Posterior vena cava (tissue), 2 donors: ENCODE data around the gene MERTK. TPM values are rescaled to one million over a fixed set of nuclear protein-coding genes. Genes with fewer than 3 reads are reported as not detected.
"Not testable (repeated sequence)": the region's sequence is repeated elsewhere in the genome, so short reads cannot be mapped to it uniquely, and the experiment has no call there.

Experiments used
- DNase-seq: peaks from one replicate; pipeline ENCODE4 v3.0.0-alpha.2; 2020; ENCODE audit warnings: low spot score
- intact Hi-C, 2 donors: fragments of 100-400 bp; cut with DNase I; formaldehyde crosslinking; loops; one replicate each; pipeline versions ENCODE4 v1.14.1 to v1.14.2; 2022 to 2023
- total RNA-seq, 2 donors: library from RNA; stranded (reverse); fragmentation: NEBNext Ultra II Directional; extraction: Animal tissue kit (Norgen Biotek cat#: 25700); gene quantifications; one replicate each; pipeline ENCODE4 v1.2.1, GENCODE V29; 2021
- donor health status: DM: yes; HTN: yes; CAD: no.
- donor health status: DM: yes; HTN: yes; CAD: no.

The MERTK gene
- total RNA-seq, 2 donors from 2014 or later = 34.2 to 37.5 TPM

DNA sequence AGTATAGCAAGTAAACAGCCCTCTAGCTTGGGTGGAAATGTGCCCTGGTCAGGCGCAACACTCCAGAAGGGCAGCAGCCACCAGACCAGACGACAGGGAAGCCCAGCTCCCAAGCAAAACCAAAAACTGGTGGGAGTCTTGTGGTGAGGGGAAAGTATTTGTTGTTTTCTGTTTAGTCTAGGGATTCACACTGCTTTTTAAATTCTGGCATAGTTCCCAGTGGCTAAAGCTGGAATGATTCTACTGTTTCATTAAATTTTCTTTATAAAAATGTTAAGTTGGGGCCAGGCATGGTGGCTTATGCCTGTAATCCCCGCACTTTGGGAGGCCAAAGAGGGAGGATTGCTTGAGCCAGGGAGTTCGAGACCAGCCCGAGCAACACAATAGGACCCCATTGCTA lies 38.5 kb downstream of the MERTK start:
- intact Hi-C loops = no loop called here
- DNase-seq = peak; percentile 71

DNA sequence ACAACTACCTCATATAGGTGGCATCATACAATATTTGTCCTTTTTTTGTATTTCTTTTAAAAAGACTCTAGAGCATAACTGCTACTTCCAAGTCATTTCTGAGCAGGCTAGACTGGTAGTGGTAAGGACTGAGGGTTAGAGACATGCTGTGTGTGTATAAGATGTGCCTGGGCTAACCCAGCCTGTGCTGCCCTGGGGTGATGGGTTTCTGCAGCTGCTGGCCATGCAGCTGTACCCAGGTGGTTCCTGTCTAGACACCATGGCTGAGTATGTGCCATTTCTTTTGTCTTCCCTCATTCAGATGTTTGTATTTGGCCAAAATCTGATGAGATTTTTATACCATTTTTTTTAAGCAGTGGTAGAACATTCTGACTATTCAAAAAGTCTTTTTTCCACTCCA lies 40.0 kb downstream of the MERTK start:
- intact Hi-C loops = no loop called here
- no peak for DNase-seq

DNA sequence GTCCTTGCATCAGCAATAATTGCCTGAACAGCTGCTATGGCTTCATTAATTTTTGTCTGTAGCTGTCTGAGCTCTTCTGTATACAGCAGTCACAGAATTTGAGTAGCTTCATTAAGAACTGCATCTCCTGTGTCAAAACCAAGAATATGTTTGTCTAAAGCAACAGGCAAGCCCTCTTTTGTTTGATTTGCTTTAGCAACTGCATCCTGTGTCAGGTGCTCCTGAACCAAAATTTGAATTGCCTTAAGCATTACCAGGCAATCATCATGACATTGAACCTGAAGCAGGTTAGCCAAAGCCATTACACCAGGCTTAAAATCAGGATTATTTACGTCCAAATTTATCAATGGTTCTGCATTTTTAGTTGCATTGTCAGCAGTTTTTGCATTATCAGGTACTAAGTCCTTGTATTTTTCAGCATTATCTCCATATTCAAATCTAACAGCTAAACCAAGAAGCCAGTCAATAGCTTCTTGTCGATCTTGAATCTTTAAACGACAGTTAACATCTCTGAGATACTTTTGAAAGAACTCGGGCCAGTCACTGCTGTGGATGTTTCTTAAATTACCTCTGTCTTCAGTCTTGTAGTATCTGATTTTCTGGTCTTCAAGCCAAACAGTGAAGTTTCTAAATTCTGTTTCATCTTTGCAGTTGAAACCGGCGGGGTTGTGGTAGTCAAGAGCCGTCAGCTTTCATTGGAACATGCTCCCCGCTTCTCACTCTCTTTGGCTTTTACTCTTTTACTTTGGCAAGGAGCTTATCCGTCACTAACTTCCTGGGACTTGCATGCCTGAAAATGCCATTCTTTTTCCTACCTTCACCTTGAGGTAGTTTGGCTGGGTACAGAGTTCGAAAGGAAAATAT lies 42.2 kb downstream of the MERTK start:
- intact Hi-C loops = no loop called here
- no peak for DNase-seq

DNA sequence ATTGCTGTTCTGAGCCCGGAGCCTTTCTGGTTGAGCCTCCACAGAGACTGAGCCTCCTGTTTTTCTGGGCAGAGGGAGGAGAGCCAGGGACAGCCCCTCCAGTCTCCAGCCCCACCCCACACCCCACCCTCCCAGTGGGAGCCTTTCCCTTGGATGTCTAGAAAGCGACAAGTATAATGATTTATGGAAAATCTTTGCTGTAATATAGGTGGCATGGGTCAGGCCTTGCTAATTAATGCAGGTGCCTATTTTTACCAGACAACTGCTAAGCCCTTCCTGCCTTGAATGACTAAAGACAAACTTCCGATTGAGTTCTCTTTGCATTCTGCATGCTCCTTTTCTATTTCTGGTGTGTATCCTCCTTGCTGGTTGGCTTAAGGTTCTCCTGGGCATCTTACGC lies 43.1 kb downstream of the MERTK start:
- no peak for DNase-seq
- intact Hi-C loops = no loop called here

DNA sequence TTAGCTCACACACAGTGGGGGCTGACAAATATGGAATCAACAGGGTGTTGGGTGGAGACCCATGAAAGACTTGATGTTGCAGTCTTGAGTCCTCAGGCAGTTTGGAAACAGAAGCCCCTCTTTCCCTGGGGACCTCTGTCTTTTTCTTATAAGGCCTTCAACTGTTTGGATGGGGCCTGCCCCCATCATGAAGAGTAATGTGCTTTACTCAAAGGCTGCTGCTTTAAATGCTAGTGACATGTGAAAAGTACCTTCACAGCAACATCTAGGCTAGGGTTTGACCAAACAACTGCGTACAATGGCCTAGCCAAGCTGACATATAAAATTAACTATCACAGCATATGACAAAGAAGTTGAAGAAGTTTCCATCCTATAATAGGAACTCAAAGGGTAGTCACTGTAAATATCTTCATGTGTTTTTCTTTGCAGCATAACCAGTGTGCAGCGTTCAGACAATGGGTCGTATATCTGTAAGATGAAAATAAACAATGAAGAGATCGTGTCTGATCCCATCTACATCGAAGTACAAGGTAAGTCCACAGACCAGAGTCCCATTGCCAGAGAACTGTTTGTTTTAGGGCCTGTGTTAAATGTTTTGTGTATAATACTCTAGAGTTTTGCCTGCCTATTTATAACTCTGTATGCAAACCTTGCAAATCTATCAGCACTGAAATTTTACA lies 46.3 kb downstream of the MERTK start:
- intact Hi-C loops = no loop called here

DNA sequence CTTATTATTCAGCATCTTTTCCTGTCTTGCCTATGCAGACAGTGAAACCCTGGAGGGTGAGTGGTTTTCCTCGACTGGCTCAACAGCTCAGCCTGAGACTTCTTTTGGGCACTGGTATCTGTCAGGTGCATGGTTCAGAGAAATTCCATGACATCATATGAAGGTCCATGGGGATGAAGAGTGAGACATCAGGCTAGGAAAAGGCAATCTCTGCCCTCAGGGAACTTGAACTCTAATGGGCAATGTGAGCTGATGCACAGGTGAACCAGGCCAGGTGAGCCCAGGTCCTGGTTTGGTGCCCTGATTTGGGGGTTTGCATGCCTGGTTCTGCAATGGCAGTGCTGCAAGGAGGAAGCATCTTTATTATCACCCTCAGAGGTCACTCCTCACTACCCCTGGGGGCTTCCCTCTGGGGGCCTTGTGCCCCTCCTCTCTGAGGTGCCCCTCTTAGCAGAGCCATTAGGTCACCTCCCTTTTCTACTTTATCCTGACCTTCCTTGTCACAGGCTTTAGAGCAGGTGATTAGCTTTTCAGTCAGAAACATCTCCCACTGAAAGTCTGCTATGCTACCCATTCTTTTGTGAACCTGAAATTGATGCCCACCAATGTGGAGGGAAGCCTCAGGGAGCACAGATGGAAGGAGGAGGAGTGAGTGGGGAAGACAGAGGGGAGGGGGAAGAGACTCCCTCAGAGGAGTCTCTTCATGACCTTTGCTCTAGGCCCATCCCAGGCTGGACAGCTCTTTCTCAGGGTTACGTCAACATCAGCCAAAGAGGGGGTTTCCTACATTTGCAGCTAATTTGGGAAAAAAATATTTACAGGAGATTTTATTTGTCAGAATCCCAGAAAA lies 47.3 kb downstream of the MERTK start:
- DNase-seq = no peak
- intact Hi-C loops = no loop called here

More for the DNA sequence above, 46.3 kb downstream of the MERTK start:
- no peak for DNase-seq

DNA sequence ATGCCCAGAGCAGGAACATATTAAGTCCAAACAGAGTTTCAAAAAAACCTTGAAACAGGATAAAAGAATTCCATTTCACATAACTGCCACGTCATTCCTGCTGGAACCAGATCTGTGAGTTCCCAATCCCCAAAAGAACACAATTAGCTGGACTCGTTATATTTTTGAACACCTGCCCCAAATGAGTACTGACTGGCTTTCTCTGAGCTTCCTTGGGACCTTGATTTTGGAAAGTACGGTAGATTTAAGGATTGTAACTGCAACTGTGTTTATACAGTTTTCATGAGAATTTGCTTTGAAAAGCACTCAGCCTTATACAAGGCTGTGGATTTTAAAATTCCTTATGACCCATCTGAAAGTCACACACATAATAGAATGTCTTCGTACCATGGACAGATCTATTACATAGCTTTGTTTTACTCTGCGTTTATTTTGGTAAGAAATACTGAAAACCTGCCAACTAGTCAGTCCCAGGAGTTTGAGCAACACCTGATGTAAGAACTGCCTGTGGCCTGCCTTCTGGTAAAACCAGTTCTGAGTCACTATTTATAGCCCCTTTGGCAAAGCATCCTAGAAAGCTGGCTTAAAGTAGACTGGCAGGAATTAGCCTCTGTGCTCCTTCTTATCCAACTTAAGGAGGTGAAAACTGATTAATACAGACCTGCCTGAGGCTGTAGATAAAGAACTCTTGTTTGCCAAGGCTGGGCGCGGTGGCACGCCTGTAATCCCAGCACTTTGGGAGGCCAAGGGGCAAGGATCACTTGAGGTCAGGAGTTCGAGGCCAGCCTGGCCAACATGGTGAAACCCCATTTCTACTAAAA lies 48.1 kb downstream of the MERTK start:
- intact Hi-C loops = no loop called here
- DNase-seq = no peak

DNA sequence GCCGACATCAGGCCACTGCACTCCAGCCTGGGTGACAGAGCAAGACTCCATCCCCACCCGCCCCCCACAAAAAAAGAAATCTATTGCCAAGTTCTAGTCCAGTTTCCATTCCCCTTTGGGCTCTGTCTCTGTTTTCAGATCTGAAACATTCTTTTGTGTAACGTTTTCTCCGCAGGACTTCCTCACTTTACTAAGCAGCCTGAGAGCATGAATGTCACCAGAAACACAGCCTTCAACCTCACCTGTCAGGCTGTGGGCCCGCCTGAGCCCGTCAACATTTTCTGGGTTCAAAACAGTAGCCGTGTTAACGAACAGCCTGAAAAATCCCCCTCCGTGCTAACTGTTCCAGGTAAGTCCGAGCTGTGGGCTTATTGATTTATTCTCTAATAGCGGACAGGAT lies 48.8 kb downstream of the MERTK start:
- intact Hi-C loops = no loop called here
- DNase-seq = no peak

DNA sequence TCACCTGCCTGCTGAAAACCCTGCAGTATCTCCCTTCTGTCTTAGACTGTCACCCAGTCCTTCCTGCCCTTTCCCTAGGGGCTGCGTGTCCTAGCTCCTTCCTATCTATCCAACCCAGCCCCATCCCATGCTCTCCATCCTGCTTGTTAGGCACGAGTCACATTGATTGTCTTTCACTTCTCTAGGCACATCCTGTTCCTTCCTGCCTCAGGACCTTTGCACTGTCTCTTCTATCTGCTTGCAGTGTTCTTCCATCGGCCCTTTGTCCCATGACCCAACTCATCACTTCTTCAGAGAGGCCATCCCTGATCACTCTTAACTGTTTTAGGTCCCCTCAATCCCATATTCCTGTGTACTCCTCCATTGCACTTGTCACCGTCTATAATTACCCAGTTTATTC lies 50.4 kb downstream of the MERTK start:
- intact Hi-C loops = no loop called here
- DNase-seq = no peak

DNA sequence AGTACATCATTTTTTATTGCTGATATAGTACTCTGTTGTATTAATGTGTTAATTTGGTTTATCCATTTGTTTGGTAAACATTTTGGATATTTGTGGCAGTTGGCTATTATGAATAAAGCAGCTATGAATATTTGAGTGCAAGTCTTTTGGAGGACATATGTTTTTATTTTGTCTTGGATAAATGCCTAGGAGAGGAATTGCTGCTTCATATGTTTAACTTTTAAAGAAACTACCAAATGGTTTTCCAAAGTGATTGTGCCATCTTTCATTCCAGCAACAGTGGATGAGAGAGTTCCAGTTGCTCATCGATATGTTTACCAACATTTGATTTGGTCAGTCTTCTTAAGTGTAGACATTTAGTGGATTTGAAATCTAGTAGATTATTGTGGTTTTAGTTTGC lies 51.8 kb downstream of the MERTK start:
- DNase-seq = no peak
- intact Hi-C loops = no loop called here

DNA sequence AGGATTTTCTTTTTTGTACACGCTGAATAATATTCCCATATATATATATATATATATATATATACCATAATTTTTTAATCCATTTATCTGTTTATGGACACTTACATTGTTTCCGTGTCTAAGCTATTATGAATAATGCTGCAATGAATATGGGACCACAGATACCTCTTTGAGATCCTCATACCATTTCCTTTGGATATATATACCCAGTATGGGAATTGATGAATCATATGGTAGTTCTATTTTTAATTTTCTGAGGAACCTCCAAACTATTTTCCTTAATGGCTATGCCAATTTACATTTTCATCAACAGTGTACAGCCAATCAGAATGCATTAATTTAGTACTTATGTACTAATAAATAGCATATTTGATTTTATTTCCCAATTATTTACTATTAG lies 53.1 kb downstream of the MERTK start:
- intact Hi-C loops = no loop called here
- DNase-seq = no peak

DNA sequence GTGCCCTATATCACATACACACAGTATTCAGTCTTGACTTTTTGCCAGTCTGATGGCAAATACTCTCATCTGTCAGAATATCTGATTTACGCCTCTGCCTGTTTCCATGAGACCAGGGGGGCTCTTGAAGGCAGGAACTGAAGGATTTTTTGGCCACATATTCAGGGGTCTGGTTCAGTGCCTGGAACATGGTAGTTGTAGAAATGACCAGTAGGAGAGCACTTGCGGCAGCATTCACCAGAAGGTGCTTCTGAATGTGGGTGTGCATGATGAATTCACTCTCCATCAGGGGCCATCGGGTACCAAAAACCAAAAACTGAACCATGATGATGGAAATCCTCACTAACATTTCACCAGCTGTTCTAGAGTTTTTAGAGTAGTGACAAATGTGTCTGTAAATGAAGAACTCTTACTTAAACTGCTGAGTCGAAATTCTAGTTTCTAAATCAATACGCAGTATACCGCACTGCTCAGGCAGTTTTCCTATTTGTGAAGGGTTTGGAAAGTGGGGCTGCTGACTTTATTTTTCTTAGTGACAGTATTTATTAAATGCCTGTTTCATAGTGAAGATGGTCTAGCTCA lies 54.6 kb downstream of the MERTK start:
- intact Hi-C loops = no loop called here
- no peak for DNase-seq

DNA sequence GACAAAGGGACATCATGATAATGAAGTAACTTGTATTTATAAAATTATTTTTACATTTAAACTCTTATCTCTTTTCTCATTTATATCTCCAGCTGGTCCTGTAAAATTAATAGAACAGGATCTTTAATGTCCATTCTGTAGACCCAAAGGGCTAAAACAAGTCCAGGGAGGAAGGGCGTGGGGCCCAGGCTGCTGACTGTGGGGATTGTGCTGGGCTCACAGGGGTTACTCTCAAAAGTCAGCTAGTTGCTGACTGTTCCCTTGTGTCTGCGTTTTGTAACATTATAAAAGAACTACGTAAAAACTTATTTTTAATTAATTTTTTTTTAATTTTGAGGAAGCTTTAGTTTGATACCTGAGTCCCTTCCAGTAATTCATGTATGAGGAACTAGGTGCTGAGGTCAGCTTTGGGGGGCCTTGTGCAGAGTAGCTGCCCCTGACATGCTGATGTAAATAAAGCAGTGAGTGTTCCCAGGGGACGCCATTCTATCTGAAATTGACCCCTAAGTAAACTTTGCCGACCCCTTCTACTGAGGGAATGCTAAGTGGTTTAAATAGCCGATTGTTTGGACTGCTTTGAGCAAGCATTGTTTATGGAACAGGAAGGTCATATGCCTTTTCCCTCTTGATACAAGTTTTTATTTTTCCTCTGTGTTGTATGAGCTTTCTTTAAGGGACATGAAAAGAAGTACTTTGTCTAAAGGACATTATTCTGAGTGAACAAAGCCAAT lies 56.4 kb downstream of the MERTK start:
- intact Hi-C loops = no loop called here
- DNase-seq = no peak

DNA sequence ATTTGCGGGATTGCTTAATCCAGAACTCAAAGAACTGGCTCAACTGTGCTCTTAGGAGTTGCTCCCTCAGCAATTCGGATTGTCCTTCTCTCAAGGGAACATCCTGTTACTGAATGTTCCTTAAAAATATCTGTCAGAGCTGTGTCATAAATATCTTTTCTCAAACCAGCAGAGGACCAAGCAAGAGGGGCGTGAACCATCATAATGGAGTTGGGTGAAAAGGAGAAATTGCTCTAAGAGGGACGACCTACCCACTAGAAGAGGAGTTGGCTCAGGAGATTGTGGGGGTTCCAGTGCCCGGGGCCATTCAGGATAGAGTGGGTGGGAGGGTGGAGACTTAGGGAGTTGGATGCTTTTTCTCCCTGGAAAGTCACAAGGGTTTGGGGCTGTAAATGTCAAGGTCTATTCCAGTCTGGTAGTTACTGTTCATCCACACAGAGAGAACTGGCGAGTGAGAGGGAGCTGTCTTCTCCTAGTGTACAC lies 59.5 kb downstream of the MERTK start:
- intact Hi-C loops = no loop called here
- DNase-seq = no peak

DNA sequence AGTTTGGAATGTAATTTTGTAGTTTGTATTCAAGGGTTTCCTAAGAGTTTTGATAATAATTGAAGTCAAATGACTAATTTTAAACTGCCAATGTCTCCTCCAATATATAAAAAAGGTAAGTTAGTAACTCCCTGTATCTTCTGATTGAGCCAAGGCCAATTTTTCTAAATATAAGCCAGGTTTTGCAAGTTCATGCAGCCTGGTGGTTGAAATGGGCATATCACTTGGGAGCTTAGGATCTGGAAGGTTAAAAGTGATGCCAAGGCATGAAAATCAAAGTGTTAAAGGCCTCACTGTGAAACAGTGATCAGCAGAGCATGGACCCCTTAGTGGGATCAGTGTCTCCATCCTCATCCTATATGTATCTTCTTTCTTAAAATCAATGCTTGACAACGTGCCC lies 60.5 kb downstream of the MERTK start:
- no peak for DNase-seq
- intact Hi-C loops = no loop called here

DNA sequence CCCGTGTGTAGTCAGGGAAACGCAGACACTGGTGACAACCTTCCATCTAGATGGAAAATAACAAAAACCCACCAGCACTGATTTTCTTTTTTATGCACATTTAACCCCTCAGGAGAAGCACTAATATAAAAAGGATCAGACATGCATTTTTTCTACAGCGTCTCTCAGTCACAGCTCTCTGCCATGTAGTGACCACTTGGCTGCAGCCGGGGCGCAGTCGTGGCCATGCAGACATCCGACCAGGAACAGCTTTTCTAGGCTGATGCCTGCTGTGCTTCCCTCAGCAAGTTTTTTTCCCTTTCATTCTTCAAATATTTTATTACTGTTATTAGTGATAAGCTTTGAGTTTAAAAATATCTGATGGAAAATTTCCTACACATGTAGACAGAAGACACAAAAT lies 63.3 kb downstream of the MERTK start:
- DNase-seq = no peak
- intact Hi-C loops = no loop called here

DNA sequence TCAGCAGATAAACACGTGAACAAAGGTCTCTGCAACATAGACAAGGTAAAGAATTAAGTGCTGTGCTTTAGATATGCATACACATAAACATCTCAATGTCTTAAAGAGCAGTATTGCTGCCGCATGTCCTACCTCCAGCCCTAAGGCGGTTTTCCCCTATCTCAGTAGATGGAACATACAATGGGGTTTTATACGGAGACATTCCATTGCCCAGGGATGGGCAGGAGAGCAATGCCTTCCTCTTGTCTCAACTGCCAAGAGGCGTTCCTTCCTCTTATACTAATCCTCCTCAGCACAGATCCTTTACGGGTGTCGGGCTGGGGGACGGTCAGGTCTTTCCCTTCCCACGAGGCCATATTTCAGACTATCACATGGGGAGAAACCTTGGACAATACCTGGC lies 64.7 kb downstream of the MERTK start:
- DNase-seq, intact Hi-C loops: not testable (repeated sequence)

DNA sequence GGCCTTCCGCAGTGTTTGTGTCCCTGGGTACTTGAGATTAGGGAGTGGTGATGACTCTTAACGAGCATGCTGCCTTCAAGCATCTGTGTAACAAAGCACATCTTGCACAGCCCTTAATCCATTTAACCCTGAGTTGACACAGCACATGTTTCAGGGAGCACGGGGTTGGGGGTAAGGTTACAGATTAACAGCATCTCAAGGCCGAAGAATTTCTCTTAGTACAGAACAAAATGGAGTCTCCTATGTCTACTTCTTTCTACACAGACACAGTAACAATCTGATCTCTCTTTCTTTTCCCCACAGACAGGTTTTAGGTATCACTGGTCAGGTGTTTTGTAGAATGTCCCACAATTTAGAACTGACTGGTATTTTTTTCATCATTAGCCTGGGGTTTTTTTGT lies 65.1 kb downstream of the MERTK start:
- DNase-seq, intact Hi-C loops: not testable (repeated sequence)
